Ammon's horn (tissue), 1 donor: ENCODE data around the gene SHC2.

Experiments used
- DNase-seq: peaks from one replicate; pipeline ENCODE4 v3.0.0-alpha.2; 2016; ENCODE audit warnings: low spot score

SHC2 gene

DNA sequence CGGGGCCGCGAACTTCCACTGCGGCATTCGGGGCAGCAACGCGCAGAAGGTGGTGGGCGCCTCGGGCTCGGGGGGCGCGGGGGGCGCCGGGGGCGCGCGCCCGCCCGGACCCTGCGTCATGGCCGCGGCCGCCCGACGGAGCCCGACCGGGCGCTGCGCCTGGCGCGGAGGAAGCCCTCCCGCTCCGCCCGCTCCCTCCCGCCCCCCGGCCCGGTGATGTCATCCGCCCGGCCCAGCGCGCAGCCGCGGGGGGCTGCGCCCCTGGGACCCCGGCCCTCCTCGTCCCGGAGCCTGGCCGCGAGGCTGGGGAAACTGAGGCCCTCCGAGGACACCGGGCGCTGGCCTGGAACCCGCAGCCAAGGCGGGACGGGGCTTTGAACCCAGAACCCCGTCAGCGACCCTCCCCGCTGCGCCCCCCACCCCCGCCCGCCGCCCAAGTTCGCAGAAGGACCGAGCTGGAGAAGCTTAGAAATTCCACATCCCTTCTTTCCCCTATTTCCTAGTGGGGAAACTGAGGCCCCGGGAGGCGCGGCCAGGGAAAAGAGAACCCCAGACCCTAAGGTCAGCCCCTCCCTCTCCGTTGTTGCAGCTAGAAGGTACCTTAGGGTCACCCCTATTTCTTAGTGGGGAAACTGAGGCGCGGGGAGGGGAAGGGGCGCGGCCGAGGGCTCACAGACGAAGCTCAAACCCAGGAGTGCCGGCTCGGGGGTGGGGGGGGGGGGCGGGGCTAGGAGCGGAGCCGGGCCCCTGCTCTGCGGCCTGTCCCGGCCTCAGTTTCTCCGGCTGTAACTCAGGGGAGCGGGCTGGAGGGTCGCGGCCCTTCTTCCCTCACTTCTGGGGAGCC is at the start of gene SHC2:
Gene SHC2, minus strand, starts transcription at position 157 of the 844 bp plus-strand sequence. Its CDS starts 37 bp downstream, at position 120.
- DNase-seq, result no peak

GRCh38 chr19:508204-509150 is 47.6 kb upstream of the SHC2 start:
- no peak for DNase-seq

DNA sequence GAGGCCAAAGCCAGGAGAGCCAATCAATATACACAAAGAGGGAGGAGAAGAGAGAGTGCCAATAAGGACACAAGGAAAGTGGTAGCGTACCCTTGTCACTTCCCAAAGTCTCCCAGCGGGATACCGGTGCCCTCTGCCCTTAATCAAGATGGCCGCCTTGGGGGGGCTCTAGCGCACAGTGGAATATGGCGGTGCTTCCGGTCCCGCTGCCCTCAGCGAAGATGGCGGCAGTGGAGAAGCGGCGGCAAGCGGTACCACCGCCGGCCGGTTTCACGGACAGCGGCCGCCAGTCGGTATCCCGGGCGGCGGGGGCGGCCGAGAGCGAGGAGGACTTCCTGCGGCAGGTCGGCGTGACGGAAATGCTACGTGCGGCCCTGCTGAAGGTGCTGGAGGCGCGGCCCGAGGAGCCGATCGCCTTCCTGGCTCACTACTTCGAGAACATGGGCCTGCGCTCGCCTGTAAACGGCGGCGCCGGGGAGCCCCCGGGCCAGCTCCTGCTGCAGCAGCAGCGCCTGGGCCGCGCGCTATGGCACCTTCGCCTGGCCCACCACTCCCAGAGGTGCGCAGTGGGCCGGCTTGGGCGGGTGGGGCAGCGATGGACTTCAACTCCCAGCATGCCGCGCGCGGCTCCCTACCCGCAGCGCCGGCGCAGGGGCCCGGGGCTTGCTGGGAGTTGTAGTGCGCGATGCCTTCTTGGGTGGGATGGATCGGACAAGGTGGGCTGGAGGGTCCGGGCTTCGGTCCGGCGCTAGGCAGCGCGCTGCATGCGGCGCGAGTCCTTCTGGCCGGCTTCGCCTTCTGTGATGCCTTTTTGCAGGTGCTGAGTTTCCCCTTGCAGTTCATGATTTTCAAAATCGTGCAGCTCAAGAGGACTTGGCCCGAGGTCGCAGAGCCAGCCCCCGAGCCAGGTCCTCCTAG is 46.7 kb upstream of the SHC2 start, which contains the start of gene TPGS1:
Gene TPGS1, plus strand, starts transcription at position 212 of the 918 bp plus-strand sequence. Its CDS starts 10 bp downstream, at position 222.
- peak; percentile 89 for DNase-seq

- peak; percentile 100 for DNase-seq
Measured at GRCh38 chr19:506404-507285, 45.8 kb upstream of the SHC2 start.

DNA sequence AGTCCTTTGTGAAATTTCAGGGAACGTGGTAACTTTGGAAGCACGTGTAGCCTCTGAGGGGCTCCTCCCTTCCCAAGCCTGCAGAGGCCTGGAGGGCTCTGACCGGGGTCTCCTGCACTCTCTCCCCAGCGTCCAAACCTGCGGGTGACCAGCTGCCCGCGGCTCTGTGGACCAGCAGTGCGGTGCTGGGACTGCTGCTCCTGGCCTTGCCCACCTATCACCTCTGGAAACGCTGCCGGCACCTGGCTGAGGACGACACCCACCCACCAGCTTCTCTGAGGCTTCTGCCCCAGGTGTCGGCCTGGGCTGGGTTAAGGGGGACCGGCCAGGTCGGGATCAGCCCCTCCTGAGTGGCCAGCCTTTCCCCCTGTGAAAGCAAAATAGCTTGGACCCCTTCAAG is 43.8 kb upstream of the SHC2 start:
- no peak for DNase-seq

GRCh38 chr19:501646-502045 is 40.8 kb upstream of the SHC2 start:
- DNase-seq, result no peak

DNA sequence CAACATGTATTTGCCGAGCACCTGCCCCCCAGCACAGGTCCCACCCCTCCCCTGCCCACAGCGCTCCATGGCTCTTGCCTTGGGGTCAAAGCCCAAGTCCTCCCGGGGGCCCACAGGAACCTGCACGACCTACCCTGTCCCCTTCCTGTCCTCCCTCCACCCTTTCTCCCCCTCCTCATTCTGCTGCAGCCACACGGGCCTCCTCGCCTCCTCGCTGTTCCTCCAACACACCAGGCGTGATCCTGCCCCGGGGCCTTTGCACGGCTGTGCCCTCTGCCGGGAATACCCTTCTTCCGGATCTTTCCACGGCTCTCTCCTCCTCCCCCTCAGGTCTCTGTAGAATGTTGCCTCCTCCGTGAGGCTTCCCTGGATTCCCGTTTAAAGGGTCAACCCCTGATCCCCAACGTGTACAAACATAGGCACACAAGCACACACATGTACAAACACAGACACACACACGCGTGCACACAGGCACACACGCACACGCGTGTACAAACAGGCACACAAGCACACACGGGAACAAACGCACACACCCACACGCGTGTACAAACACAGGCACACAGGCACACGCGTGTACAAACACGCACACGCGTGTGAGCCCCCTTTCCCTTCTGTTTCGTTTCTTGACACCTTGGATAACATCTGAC is 38.3 kb upstream of the SHC2 start:
- DNase-seq, result no peak

DNA sequence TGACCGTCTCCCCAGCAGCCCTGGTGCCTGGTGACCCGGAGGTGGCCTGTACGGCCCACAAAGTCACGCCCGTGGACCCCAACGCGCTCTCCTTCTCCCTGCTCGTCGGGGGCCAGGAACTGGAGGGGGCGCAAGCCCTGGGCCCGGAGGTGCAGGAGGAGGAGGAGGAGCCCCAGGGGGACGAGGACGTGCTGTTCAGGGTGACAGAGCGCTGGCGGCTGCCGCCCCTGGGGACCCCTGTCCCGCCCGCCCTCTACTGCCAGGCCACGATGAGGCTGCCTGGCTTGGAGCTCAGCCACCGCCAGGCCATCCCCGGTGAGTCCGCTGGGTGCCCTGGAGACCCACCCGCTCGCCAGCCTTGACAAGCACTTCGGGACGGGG is 37.7 kb upstream of the SHC2 start:
- no peak for DNase-seq

DNA sequence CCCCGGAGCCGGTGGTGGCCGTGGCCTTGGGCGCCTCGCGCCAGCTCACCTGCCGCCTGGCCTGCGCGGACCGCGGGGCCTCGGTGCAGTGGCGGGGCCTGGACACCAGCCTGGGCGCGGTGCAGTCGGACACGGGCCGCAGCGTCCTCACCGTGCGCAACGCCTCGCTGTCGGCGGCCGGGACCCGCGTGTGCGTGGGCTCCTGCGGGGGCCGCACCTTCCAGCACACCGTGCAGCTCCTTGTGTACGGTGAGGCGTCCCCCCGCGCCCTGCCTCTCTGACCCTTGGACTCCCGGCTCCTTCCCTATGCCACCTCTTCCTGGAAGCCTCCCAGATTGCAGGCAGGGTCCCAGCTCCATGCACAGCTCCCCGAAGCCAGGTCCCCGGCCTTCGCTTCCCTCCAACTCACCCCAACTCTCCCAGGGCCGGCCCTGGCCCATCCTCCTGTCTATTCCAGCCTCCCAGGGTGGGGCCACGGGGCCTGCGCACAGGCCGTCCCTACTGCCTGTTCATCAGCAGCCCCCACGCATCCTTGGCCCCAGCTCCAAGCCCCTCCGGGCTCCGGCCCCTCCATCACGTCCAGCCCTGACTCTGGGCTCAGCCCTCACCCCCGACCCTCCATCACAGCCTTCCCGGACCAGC is 37.2 kb upstream of the SHC2 start:
- DNase-seq, result no peak

GRCh38 chr19:497491-497868 is 36.6 kb upstream of the SHC2 start:
- no peak for DNase-seq

GRCh38 chr19:496986-497385 is 36.2 kb upstream of the SHC2 start:
- no peak for DNase-seq

DNA sequence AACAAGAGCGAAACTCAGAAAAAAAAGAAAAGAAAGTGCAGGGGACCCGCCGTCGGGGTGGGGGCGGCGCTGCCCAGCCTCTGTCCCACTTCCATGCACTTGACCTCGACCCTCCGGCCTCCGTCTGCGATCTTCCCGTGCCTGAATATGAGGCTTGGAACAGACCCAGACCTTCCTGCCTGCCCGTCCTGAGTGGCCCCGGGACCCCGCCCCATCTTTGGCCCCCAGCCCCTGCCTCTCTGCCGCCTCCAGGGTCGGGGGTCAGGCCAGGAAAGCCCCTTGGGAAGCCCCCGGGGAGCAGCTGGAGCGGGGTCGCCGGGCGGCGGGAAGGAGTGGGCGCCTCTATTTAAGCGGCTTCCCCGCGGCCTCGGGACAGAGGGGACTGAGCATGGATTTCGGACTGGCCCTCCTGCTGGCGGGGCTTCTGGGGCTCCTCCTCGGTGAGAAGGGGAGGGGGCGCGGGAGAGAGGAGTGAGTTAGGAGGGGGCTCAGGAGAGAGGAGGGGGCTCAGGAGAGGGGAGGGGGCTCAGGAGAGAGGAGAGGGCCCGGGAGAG is 35.4 kb upstream of the SHC2 start, which contains the start of gene MADCAM1:
Gene MADCAM1, plus strand, starts transcription at position 375 of the 554 bp plus-strand sequence. Its CDS starts 14 bp downstream, at position 389.
- DNase-seq, result no peak

DNA sequence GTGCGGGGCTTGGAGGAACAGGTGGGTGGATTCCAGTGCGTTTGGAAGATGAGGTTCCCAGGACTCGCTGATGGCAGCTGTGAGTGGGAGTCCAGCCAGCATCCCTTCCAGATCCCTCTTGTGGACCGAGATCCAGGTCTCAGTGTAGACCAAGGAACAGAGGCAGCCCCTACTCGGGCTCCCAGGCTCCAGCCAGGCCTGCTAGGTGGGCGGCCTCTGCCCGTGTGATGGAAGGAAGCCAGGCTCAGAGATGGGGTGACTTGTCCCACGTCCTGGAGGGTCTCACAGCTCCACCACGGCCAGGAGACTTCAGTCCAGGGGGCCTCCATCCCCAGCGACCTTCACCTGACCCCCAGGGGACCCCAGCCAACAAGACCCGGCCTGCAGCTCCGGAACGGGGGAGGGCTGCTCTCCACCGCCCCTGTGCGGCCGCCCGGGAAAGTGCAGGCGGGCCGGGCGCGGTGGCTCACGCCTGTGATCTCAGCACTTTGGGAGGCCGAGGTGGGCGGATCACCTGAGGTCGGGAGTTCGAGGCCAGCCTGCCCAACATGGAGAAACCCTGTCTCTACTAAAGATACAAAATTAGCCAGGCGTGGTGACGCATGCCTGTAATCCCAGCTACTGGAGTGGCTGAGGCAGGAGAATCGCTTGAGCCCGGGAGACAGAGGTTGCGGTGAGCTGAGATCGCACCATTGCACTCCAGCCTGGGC is 34.7 kb upstream of the SHC2 start:
- no peak for DNase-seq

DNA sequence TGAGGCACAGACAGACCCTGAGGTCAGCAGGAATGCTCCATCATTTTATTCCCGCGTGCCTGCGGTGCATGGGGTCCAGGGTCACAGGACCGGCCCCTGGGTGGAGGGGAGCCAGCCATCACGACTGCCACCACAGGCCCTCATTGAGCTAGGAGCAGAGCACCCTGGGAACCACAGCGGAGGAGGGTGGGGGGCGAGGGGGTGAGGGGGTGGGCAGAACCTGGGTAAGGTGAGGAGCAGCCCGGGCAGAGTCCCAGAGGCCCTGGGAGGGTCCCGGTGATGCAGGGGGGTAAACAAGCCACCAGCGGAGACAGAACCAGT is 34.2 kb upstream of the SHC2 start:
- no peak for DNase-seq

- DNase-seq, result no peak
Measured at GRCh38 chr19:494171-495080, 33.6 kb upstream of the SHC2 start.

DNA sequence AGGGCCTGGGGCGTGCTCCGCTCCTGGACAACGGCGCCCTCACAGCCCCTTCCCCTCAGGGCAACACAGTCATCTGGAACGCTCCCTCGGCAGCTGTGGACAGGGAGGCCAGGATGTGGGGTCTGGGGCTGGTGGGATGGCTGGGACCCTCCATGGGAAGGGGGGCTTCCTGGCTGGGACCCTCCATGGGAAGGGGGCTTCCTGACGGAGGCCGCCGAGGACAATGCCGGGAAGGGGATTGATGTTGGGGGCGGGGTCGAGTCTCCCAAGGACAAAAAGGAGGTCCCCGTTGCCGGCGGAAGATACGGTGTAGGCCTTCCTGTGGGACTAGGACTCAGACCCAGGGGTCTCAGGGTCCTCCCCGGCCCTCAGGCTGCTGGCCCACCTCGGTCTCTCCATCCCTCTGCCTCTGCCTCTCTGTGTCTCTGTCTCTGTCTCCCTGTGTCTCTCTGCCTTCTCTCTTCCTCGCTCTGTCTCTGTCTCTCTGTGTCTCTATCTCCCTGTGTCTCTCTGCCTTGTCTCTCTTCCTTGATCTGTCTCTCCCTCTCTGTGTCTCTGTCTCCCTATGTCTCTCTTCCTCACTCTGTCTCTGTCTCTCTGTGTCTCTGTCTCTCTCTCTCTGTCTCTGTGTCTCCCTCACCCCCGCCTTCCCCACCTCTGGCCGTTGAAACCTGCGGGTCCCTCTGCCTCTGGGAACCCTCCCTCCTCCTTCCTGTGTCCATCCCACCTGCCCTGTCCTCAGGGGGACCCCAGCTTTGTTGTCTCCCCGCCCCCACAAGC is 32.7 kb upstream of the SHC2 start:
- no peak for DNase-seq

GRCh38 chr19:492091-492531 is 31.3 kb upstream of the SHC2 start:
- no peak for DNase-seq
